Colonic mucosa (tissue), 4 donors: Measurements from ENCODE around the gene OR10K2. TPM values are rescaled to one million over a fixed set of nuclear protein-coding genes. Genes with fewer than 3 reads are reported as not detected.

Experiments used
- DNase-seq: peaks from one replicate; pipeline ENCODE4 v3.0.0-alpha.2; 2020
- H3K27ac ChIP-seq: fragments of 200-600 bp; one replicate; pipeline ENCODE4 v1.8.0; 2021
- H3K27me3 ChIP-seq: fragments of 200-600 bp; one replicate; pipeline ENCODE4 v1.8.0; 2021
- H3K36me3 ChIP-seq: fragments of 200-600 bp; one replicate; pipeline ENCODE4 v1.8.0; 2021
- H3K4me1 ChIP-seq: fragments of 200-600 bp; one replicate; pipeline ENCODE4 v1.8.0; 2021; ENCODE audit warnings: mild to moderate bottlenecking
- H3K4me3 ChIP-seq: fragments of 200-600 bp; one replicate; pipeline ENCODE4 v1.8.0; 2021
- H3K9ac ChIP-seq, 2 donors: one replicate each; pipeline ENCODE4 v1.7.0; 2013; ENCODE audit warnings: control low read depth in 2 of 2, low read depth in 2 of 2, low read length in 2 of 2
- H3K9me3 ChIP-seq: fragments of 200-600 bp; one replicate; pipeline ENCODE4 v1.8.0; 2021
- intact Hi-C: fragments of 100-400 bp; cut with DNase I; formaldehyde crosslinking; loops from one replicate; pipeline ENCODE4 v1.14.1; 2022
- total RNA-seq, 2 donors: library from RNA; stranded (reverse); fragmentation: NEBNext Ultra II Directional in 1 of 2; extraction: Animal tissue kit (Norgen Biotek cat#: 25700) in 1 of 2; gene quantifications; one replicate each; pipeline ENCODE4 v1.2.1, GENCODE V29; 2021
- TF ChIP-seq, protein P1 (sequence below): fragments of 200-600 bp; IDR thresholded peaks from one replicate; pipeline ENCODE4 v1.8.0; 2022; ENCODE audit warnings: antibody characterized with exemption, mild to moderate bottlenecking
- donor health status: healthy.
- donor health status: DM: no; HTN: no; CAD: no.
- donor health status: DM: no; HTN: no; CAD: no.

OR10K2 gene
- total RNA-seq, 2 donors from 2014 or later = not detected

DNA sequence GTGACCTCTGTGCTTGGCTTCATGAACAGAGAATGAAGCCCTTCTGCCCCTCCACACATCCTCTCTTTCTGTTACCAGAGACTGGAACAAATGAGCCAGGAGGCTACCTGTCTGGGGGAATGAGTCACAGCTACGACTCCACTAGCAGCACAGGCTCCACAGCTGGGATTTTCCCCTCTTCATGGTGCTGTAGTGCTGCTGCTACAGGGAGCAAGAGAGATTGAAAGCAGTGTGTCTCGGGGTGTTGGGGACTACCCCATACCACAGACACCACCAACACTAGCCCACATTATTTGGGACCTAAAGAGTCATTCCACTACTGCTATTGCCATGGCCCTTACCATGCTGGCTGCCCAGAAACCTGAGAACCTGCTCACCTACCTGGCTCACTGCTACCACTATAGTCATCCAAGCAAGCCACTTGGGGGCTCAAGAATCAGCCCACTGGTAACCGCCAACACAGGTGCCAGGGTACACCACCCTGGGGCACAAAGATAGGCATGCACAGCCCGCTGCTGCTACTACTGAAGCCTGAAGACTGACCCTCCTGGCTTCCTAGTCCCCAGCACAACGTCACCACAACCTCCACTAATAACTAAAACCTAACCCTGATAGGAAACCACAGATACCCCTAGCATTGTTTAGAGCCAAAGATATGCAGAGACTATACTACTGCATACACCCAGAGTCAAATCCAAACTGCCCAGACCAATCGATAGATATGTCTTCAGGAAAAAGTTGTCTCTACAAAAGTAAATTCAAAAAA is 54.7 kb downstream of the OR10K2 start:
- Histone ChIP-seq H3K27me3 (no peaks in the 10 kb centered on the region), H3K36me3 (no peaks in the 10 kb centered on the region), H3K9me3 (no peaks in the 10 kb centered on the region), H3K4me1 (no peaks in the 10 kb centered on the region), H3K9ac (no peak overlapping the region), H3K4me3 (no peak overlapping the region), H3K27ac (no peak overlapping the region)
- TF ChIP-seq, protein P1, sequence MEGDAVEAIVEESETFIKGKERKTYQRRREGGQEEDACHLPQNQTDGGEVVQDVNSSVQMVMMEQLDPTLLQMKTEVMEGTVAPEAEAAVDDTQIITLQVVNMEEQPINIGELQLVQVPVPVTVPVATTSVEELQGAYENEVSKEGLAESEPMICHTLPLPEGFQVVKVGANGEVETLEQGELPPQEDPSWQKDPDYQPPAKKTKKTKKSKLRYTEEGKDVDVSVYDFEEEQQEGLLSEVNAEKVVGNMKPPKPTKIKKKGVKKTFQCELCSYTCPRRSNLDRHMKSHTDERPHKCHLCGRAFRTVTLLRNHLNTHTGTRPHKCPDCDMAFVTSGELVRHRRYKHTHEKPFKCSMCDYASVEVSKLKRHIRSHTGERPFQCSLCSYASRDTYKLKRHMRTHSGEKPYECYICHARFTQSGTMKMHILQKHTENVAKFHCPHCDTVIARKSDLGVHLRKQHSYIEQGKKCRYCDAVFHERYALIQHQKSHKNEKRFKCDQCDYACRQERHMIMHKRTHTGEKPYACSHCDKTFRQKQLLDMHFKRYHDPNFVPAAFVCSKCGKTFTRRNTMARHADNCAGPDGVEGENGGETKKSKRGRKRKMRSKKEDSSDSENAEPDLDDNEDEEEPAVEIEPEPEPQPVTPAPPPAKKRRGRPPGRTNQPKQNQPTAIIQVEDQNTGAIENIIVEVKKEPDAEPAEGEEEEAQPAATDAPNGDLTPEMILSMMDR = no peak
- intact Hi-C loops = no loop called here
- no peak for DNase-seq

Other genes starting within 250 kb of the OR10K2 start
- gene CD1D, start 245.3 kb downstream of the OR10K2 start, total RNA-seq = 1 to 10 TPM; 4.6 to 7.9 TPM
- gene CD1A, start 171.8 kb downstream of the OR10K2 start, total RNA-seq = under 1 TPM in 1 of 2 donors, not detected in 1; 0.11 TPM
- gene CD1C, start 136.3 kb downstream of the OR10K2 start, total RNA-seq = under 1 TPM; 0.32 to 0.98 TPM
- not detected for gene CD1B, start 94.7 kb downstream of the OR10K2 start, total RNA-seq
- under 1 TPM in 1 of 2 donors, not detected in 1; 0.24 TPM for gene CD1E, start 72.3 kb downstream of the OR10K2 start, total RNA-seq
- not detected for gene OR10T2, start 26.8 kb downstream of the OR10K2 start, total RNA-seq
- not detected for gene OR10K1, start 35.6 kb upstream of the OR10K2 start, total RNA-seq
- not detected for gene OR10R2, start 46.0 kb upstream of the OR10K2 start, total RNA-seq
- gene OR6Y1, start 128.2 kb upstream of the OR10K2 start, total RNA-seq = not detected
- gene OR6P1, start 144.3 kb upstream of the OR10K2 start, total RNA-seq = not detected
- not detected for gene OR10X1, start 153.7 kb upstream of the OR10K2 start, total RNA-seq
- not detected for gene OR10Z1, start 179.0 kb upstream of the OR10K2 start, total RNA-seq